WI38 (cell line): ENCODE measurements around the gene RPL37.

Source experiments
- H3K4me3 ChIP-seq: 2 replicates; pipeline ENCODE4 v1.5.1; 2011; ENCODE audit warnings: low read depth, mild to moderate bottlenecking, control low read depth, low read length
- TF ChIP-seq, protein P1 (sequence below): IDR thresholded peaks from 2 replicates; pipeline ENCODE4 v1.5.1; 2012; ENCODE audit warnings: low read depth, mild to moderate bottlenecking, control low read depth, low read length

RPL37 gene

DNA sequence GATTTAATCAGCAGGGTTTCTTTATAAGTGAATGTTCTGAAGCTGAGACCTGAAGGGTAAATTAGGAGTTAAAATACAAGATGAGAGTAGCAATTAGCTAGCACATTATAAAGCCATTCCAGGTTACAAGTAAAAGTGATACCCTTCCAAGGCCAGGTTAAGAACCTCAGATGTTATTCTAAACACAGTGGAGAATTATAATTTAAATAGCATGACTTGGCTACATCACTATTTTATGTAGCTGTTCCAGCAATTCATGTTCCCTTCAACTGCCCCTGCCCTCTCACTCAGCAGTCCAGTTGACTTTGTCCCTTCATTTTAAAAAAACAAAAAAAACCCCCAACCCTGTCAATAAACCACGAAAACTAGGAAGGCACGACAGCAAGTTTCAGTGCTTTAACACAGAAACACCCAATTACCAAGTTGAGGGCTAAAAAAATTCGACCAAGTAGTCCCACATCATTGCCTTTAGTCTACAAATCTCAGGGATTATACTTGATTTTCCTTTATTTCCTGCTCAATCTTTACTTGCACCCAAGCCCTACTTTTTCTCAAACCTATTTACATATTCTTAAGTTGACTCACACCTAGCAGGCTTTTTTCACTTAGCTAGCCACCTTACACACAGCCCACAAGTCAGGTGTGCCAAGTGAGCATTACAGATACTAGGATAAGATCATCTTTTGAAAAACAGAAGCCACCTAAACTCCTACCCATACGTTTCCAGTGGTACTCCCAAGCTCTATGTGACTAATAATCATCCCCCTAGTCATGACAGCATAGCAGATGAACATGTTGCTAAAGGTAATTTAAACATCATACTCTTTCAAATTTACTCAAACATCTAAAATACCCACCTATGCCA lies 3.4 kb downstream of the RPL37 start:
- H3K4me3 ChIP-seq: no peak overlapping the region
- TF ChIP-seq, protein P1, sequence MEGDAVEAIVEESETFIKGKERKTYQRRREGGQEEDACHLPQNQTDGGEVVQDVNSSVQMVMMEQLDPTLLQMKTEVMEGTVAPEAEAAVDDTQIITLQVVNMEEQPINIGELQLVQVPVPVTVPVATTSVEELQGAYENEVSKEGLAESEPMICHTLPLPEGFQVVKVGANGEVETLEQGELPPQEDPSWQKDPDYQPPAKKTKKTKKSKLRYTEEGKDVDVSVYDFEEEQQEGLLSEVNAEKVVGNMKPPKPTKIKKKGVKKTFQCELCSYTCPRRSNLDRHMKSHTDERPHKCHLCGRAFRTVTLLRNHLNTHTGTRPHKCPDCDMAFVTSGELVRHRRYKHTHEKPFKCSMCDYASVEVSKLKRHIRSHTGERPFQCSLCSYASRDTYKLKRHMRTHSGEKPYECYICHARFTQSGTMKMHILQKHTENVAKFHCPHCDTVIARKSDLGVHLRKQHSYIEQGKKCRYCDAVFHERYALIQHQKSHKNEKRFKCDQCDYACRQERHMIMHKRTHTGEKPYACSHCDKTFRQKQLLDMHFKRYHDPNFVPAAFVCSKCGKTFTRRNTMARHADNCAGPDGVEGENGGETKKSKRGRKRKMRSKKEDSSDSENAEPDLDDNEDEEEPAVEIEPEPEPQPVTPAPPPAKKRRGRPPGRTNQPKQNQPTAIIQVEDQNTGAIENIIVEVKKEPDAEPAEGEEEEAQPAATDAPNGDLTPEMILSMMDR: no peak

DNA sequence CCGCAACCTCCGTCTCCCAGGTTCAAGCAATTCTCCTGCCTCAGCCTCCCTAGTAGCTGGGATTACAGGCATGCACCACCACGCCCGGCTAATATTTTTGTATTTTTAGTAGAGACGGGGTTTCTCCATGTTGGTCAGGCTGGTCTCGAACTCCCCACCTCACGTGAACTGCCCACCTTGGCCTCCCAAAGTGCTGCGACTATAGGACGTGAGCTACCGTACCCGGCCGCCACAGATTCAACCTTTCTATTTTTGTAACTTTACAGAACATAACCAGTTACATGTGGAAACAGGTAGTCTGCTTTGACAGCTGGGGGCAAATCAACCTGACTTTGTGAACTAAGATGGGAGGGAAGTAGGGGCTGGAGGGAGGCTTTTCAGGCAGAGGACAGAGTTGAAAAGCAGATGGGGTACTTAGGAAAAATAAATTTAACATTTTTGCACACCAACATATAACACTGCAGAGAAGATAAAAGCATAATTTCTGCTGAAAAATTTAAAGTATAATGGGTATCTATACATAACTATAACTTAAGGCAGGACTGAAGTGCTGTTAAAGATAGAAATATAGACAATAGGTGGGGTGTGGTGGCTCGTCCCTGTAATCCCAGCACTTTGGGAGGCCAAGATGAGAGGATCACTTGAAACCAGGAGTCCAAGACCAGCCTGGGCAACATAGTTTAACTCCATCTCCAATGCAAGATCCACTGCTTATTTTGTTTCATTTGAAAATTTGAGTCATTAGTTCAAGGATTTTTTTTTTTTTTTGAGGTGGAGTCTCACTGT lies 5.1 kb downstream of the RPL37 start:
- TF ChIP-seq, protein P1: no peak
- no peak overlapping the region for H3K4me3 ChIP-seq

DNA sequence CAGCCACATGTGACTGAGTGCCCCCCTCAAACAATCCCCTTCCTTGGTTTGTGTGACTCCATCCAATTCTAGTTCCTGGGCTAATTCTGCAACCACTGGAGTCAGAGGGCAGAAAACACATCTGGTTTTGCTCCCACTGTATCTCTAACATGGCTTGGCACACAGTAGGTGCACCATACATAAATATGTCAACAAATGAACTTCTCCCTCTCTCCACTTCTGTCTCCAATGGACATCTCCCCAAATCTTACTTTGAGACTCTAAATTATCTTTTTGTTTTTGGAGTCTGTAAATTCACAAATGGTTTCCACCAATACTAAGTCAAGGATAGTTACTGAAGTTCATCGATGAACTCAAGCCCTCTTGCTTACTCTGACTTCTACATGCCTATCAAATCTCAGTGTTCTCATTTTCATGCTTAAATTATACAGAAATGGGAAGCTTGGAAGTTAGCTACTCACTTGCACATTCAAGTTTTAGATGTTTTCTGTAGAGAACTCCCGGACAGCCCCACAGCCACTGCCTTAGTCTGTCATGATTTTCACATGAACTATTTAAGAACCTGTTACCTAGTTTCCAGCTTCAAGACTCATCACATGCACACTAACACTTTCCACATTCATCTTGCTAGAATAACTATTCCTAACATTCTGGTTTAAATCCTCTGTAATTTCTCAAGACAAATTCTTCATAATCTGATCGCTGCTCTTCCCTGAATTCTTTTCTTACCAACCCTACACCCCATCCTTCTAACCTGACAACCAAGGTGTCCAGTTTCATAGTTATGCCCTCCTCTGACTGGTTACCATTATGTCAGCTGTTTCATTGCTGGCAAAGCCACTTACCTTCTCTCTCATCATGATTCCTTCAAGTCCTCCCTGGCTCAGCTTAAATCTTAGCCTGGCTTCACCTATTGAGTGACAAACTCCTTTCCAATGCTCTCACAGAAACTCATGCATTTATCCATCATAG lies 6.0 kb downstream of the RPL37 start:
- TF ChIP-seq, protein P1: no peak
- no peak overlapping the region for H3K4me3 ChIP-seq

DNA sequence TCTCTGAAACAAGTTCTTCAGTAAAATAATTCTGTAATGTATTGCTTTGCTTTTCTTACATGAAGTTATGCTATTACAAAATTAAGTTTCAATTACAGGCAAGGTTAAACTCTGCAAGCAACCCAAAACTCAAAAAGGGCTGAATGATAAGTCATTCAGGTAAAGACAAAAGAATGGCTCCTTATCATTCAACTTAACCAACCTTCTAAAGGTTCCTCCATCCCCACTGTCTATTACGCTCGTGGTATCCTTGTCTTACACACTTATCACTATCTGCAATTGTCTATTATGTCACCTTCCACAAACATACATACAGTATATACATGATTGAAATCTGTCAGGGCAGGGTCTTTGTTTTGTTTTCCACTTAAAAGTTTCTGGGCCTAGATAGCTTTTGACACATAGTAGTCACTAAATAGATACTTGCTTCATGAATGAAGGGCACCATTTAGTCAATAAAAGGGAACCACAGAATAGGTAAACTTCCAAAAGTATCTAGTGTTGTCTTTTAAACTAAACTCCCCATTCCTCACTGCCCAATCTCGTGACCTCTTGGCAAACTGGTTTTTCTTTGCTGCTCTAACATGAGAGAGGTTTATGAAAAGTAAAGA lies 6.9 kb downstream of the RPL37 start:
- H3K4me3 ChIP-seq: no peak overlapping the region
- TF ChIP-seq, protein P1: no peak

GRCh38 chr5:40827188-40827977 lies 7.6 kb downstream of the RPL37 start:
- TF ChIP-seq, protein P1: no peak
- H3K4me3 ChIP-seq: no peak overlapping the region
